B cell (primary cell): ENCODE data around the gene MRPL36. TPM values are rescaled to one million over a fixed set of nuclear protein-coding genes. Genes with fewer than 3 reads are reported as not detected.

Experiments
- ATAC-seq: fragments of 200-7000 bp; cut with Tn5 transposase; one replicate; pipeline ENCODE4 v1.10.0; 2021; ENCODE audit warnings: low read depth, mild to moderate bottlenecking, moderate number of reproducible peaks, moderate library complexity
- CTCF ChIA-PET: fragments of 350-600 bp; sonication (Branson Sonifier 250); formaldehyde crosslinking; loops from one replicate; lab custom pipeline; 2021; ENCODE audit warnings: antibody characterized with exemption, inconsistent platforms; lab: Charles Lee
- POLR2A ChIA-PET: fragments of 350-600 bp; sonication (Branson Sonifier 250); formaldehyde crosslinking; loops from one replicate; lab custom pipeline; 2021; ENCODE audit warnings: antibody characterized with exemption; lab: Charles Lee
- DNase-seq: peaks from one replicate; pipeline ENCODE4 v3.0.0; 2013
- H2AFZ ChIP-seq: 2 replicates; pipeline ENCODE4 v1.6.1; 2012; ENCODE audit warnings: mild to moderate bottlenecking, low read depth, low read length; ENCODE audit not compliant: insufficient read depth, poor library complexity, severe bottlenecking
- H3K27ac ChIP-seq, 2 donors: 1 replicate in 1 of 2; 2 replicates in 1 of 2; pipeline ENCODE4 v1.5.1; 2012 to 2013; ENCODE audit warnings: low read length in 2 of 2, mild to moderate bottlenecking in 2 of 2, moderate library complexity in 1 of 2
- H3K27me3 ChIP-seq, 4 experiments: fragments of 200-600 bp in 1 of 4; sonication (generic) in 1 of 4; replicated peaks in 1 of 4; 1 replicate in 2 of 4; 2 replicates in 2 of 4; pipeline versions ENCODE4 v1.6.1 to v1.7.0; 2013 to 2016; ENCODE audit warnings: low read length in 3 of 4, mild to moderate bottlenecking in 2 of 4, mixed read lengths in 1 of 4, moderate library complexity in 1 of 4; ENCODE audit not compliant: insufficient read depth in 4 of 4, control insufficient read depth in 3 of 4; ENCODE audit errors: control extremely low read depth in 1 of 4
- H3K36me3 ChIP-seq, 2 experiments: replicated peaks in 1 of 2; 1 replicate in 1 of 2; 2 replicates in 1 of 2; pipeline versions ENCODE4 v1.6.1 to v1.7.1; 2013; ENCODE audit warnings: low read length in 1 of 2; ENCODE audit not compliant: insufficient read depth in 2 of 2, control insufficient read depth in 1 of 2; ENCODE audit errors: control extremely low read depth in 1 of 2, extremely low read depth in 1 of 2
- H3K4me1 ChIP-seq, 2 donors: fragments of 200-600 bp in 1 of 2; sonication (generic) in 1 of 2; 1 replicate in 1 of 2; 2 replicates in 1 of 2; pipeline versions ENCODE4 v1.5.1 to v1.6.1; 2013 to 2017; ENCODE audit warnings: low read length in 2 of 2; ENCODE audit not compliant: control insufficient read depth in 2 of 2, insufficient read depth in 2 of 2
- H3K4me2 ChIP-seq: replicated peaks from 2 replicates; pipeline ENCODE3; 2012; ENCODE audit warnings: mild to moderate bottlenecking, low read depth, low read length; ENCODE audit not compliant: poor library complexity, severe bottlenecking
- H3K4me3 ChIP-seq, 5 experiments: fragments of 200-600 bp in 1 of 5; sonication (generic) in 1 of 5; 1 replicate in 3 of 5; 2 replicates in 2 of 5; pipeline versions ENCODE4 v1.5.1 to v1.7.0; 2011 to 2016; ENCODE audit warnings: low read length in 4 of 5, mild to moderate bottlenecking in 4 of 5, low read depth in 2 of 5, control low read depth in 1 of 5, moderate library complexity in 1 of 5; ENCODE audit not compliant: insufficient read depth in 1 of 5; ENCODE audit errors: control extremely low read depth in 1 of 5, extremely low read depth in 1 of 5
- H3K79me2 ChIP-seq: fragments of 200-600 bp; sonication (generic); one replicate; pipeline ENCODE4 v1.6.0; 2016; ENCODE audit warnings: low read length; ENCODE audit not compliant: control insufficient read depth, insufficient read depth
- H3K9ac ChIP-seq: fragments of 200-600 bp; sonication (generic); 2 replicates; pipeline ENCODE4 v1.6.1; 2017; ENCODE audit warnings: mild to moderate bottlenecking, low read length, moderate library complexity
- H3K9me3 ChIP-seq, 3 donors: one replicate each; pipeline versions ENCODE4 v1.6.1 to v1.7.1; 2013; ENCODE audit warnings: low read length in 2 of 3; ENCODE audit not compliant: control insufficient read depth in 2 of 3, insufficient read depth in 1 of 3; ENCODE audit errors: control extremely low read depth in 1 of 3
- H4K20me1 ChIP-seq: 2 replicates; pipeline ENCODE4 v1.6.0; 2012; ENCODE audit warnings: mild to moderate bottlenecking, low read length; ENCODE audit not compliant: insufficient read depth, control insufficient read depth, poor library complexity, severe bottlenecking
- H3K27ac Mint-ChIP-seq: one replicate; pipeline ENCODE4 v1.8.0; 2021; ENCODE audit warnings: mixed read lengths
- H3K27me3 Mint-ChIP-seq: one replicate; pipeline ENCODE4 v1.8.0; 2021; ENCODE audit warnings: mixed read lengths
- H3K4me1 Mint-ChIP-seq: one replicate; pipeline ENCODE4 v1.8.0; 2021; ENCODE audit warnings: mixed read lengths
- H3K4me3 Mint-ChIP-seq: one replicate; pipeline ENCODE4 v1.8.0; 2021; ENCODE audit warnings: mixed read lengths
- H3K9me3 Mint-ChIP-seq: one replicate; pipeline ENCODE4 v1.8.0; 2022; ENCODE audit warnings: mixed read lengths; ENCODE audit not compliant: insufficient read depth
- CTCF ChIP-seq: fragments of 200-600 bp; IDR thresholded peaks from one replicate; pipeline ENCODE4 v1.8.0; 2022; ENCODE audit warnings: antibody characterized with exemption, mild to moderate bottlenecking
- EZH2 ChIP-seq: IDR thresholded peaks from 2 replicates; pipeline ENCODE4 v1.6.1; 2012; ENCODE audit warnings: borderline replicate concordance, low read depth, mild to moderate bottlenecking, moderate library complexity, low read length; ENCODE audit not compliant: insufficient read depth, poor library complexity, severe bottlenecking
- WGBS: methylation state at CpG from one replicate; pipeline ENCODE4 v1.1.5; 2013; ENCODE audit warnings: missing lambda C conversion rate; ENCODE audit not compliant: insufficient coverage; 5-methylcytosine and 5-hydroxymethylcytosine counted together
- intact Hi-C: fragments of 100-400 bp; cut with micrococcal nuclease; formaldehyde crosslinking; loops from one replicate; pipeline ENCODE4 v1.10.0; 2022
- polyA plus RNA-seq: library from polyadenylated mRNA; depleted of rRNA; stranded (reverse); fragments of >200 nt; gene quantifications from 2 replicates; pipeline ENCODE4 v1.2.3, GENCODE V29; 2012
- total RNA-seq, 2 donors: library from RNA; stranded (reverse); fragments of 120-200 nt in 1 of 2; gene quantifications; 1 replicate in 1 of 2; 2 replicates in 1 of 2; pipeline versions ENCODE4 v1.2.3 to v1.2.4, GENCODE V29; 2013 to 2022

MRPL36 gene
- total and polyA plus RNA-seq, 2 donors (not counting 1 experiment from before 2014, with no cell fraction given) = 12.5 to 25.0 TPM

GRCh38 chr5:1757511-1757910 lies 42.1 kb downstream of the MRPL36 start:
- POLR2A ChIA-PET = no interaction called here
- Histone ChIP-seq H4K20me1 (no peaks in the 10 kb centered on the region), H3K27me3 (no peaks in the 10 kb centered on the region), H3K27ac (no peak overlapping the region), H2AFZ (no peak overlapping the region), H3K4me3 (no peak overlapping the region), H3K36me3 (no peaks in the 10 kb centered on the region), H3K9me3 (peaks cover 0 to 12% (median 0%) of the 10 kb centered on the region in 3 donors), H3K4me1 (no peaks in the 10 kb centered on the region), H3K9ac (no peak overlapping the region), H3K4me2 (no peak overlapping the region), H3K79me2 (no peaks in the 10 kb centered on the region)
- no peak for TF ChIP-seq CTCF
- no peak overlapping the region for H3K4me3 Mint-ChIP-seq
- H3K27me3 Mint-ChIP-seq = peaks cover 8% of the 10 kb centered on the region
- CTCF ChIA-PET = interaction anchor here (0.7 kb wide), 1 partner anchor 26 kb away, joined by 3 read pairs; no protein-coding TSS in a partner anchor
- H3K4me1 Mint-ChIP-seq = no peaks in the 10 kb centered on the region
- H3K27ac Mint-ChIP-seq = no peak overlapping the region
- intact Hi-C loops = no loop called here
- WGBS = 88% methylated on average over 7 of the region's 10 CpGs
- H3K9me3 Mint-ChIP-seq = peaks cover 8% of the 10 kb centered on the region
- DNase-seq (no peak), ATAC-seq (no peak)

GRCh38 chr5:1756481-1756880 lies 43.2 kb downstream of the MRPL36 start:
- no peak overlapping the region for H2AFZ ChIP-seq
- no peak for TF ChIP-seq CTCF
- TF ChIP-seq EZH2 = no peak
- H3K9me3 ChIP-seq = peaks cover 0 to 12% (median 0%) of the 10 kb centered on the region in 3 donors
- no peaks in the 10 kb centered on the region for H3K4me1 Mint-ChIP-seq
- no peak overlapping the region for H3K27ac ChIP-seq
- H3K36me3 ChIP-seq = no peaks in the 10 kb centered on the region
- DNase-seq (no peak), ATAC-seq (no peak)
- 29% methylated on average over 1 of the region's 11 CpGs for WGBS
- H3K79me2 ChIP-seq = no peaks in the 10 kb centered on the region
- no peaks in the 10 kb centered on the region for H4K20me1 ChIP-seq
- ChIA-PET POLR2A (no interaction called here), CTCF (no interaction called here)
- peaks cover 3% of the 10 kb centered on the region for H3K27me3 Mint-ChIP-seq
- intact Hi-C loops = no loop called here
- no peak overlapping the region for H3K27ac Mint-ChIP-seq
- H3K4me3 ChIP-seq = no peak overlapping the region
- no peak overlapping the region for H3K4me2 ChIP-seq
- no peaks in the 10 kb centered on the region for H3K4me1 ChIP-seq
- H3K9ac ChIP-seq = no peak overlapping the region
- peaks cover 8% of the 10 kb centered on the region for H3K9me3 Mint-ChIP-seq
- H3K4me3 Mint-ChIP-seq = no peak overlapping the region
- no peaks in the 10 kb centered on the region for H3K27me3 ChIP-seq
